Activated CD4-positive, alpha-beta T cell treated with anti-CD3 and anti-CD28 coated beads, Interleukin-10, Interleukin-2, amounts not matched to agents 100 ng/mL and 50 ng/mL, durations not matched to agents 16 hours and 8 hours (primary cell): ENCODE data around the gene PXMP4.

ENCODE experiments used
- DNase-seq: peaks from one replicate; pipeline ENCODE4 v3.0.0-alpha.2; 2020

PXMP4 gene

DNA sequence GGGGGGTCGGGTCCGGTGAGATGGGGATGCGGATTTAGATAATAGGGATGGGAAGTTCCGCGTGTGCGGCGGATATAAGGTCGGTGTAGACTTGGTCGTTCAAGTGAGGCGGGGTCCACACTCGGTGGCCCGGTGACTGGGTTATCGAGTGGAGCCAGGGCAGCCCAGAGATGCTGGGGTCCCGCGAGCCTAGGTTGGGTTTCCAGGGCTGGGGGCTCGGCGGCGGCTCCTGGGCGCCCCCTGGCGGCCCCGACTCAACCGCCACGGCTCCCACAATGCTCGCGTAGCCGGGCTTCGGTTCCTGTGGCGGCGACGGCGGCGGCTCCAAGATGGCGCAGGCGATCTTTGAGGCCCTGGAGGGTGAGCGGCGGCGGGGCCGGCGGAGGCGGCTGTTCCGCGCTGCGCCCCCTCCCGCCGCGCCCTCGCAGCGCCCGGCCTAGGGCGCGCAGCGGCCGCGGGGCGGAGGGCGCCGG is 11.6 kb upstream of the PXMP4 start, which contains the start of gene ZNF341:
Gene ZNF341, plus strand, starts transcription at position 304 of the 473 bp plus-strand sequence. Its CDS starts 26 bp downstream, at position 330.
- DNase-seq, result peak; percentile 93

- no peak for DNase-seq
Observed at GRCh38 chr20:33730946-33731692, 11.0 kb upstream of the PXMP4 start.

GRCh38 chr20:33729101-33729500 is 9.0 kb upstream of the PXMP4 start:
- DNase-seq, result no peak

GRCh38 chr20:33728463-33728862 is 8.4 kb upstream of the PXMP4 start:
- no peak for DNase-seq

GRCh38 chr20:33727806-33728205 is 7.7 kb upstream of the PXMP4 start:
- DNase-seq, result no peak

DNA sequence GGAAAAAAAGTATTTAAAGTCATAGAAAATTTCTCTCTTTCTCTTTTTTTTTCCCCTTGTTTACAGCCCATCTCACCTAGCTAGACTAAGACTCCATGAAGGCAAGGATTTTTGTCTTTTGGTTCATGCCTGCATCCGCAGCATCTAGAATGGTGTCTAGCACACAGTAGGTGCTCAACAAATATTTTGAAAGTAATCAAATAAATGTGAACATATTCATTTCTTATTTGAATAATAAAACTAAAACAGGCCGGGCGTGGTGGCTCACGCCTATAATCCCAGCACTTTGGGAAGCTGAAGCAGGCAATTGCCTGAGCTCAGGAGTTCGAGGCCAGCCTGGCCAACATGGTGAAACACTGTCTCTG is 7.0 kb upstream of the PXMP4 start:
- no peak for DNase-seq

GRCh38 chr20:33725607-33726264 is 5.6 kb upstream of the PXMP4 start:
- DNase-seq, result no peak

GRCh38 chr20:33724439-33725094 is 4.5 kb upstream of the PXMP4 start:
- DNase-seq, result no peak

DNA sequence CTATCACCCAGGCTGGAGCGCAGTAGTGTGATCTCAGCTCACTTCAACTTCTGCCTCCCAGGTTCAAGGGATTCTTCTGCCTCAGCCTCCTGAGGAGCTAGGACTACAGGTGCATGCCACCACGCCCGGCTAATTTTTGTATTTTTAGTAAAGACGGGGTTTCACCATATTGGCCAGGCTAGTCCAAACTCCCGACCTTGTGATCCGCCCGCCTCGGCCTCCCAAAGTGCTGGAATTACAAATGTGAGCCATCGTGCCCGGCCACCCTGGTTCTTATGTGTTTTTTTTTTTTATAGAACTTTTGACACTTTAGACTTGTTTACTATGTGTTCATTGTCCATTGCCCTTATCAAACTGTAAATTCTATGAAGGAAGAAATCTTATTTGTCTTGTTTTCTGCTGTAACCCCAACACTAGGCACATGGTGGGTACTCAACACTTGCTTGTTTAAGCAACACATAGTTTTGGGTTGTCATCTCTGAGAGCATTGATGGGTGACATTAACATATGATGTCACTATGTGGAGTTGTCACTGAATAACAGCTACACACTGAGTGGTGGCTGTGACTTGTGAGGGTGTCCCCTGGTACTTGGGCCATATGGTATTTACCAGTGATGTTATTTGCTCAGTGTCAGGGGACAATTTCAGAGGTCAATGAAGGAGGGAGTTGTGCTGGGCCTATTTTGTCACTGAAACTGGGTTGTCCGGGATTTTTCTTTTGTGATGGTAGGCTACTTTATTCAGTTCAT is 1.5 kb upstream of the PXMP4 start:
- no peak for DNase-seq

DNA sequence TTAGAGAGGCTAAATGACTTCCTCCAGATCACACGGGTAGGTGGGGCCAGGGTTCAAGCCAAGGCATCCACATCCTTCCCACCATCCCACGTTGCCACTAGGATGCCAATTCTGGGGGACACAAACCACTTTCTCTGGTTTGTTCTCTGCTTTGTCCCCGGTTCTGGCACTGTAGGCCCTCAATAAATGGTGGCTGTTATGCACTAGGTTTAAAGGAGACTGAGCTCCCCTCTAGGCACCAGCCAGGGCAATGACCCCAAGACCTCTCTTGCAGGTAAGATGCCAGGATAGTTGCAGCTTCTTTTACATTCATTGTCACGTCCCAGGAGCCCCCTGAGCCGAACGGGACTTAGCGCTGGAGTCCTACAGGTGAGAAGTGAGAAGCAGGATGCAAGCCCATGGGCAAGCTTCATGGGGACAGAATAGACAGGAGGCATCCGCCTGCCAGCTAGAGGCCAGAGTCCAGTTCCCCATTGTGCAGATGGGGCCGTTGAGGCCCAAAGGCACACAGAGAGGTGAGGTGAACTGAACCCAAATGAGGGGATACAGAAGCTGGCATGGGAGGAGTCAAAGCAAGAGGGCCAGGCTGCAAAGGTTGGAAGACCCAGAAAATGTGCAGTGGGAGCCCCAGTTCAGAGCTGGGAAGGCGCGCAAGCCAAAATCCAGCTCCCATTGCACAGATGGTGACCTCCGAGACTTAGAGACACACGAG is 677 bp downstream of the PXMP4 start:
- DNase-seq, result peak; percentile 22

- no peak for DNase-seq
Observed at GRCh38 chr20:33716498-33716897, 3.6 kb downstream of the PXMP4 start.

- DNase-seq, result no peak
Observed at GRCh38 chr20:33713865-33714367, 6.2 kb downstream of the PXMP4 start.

DNA sequence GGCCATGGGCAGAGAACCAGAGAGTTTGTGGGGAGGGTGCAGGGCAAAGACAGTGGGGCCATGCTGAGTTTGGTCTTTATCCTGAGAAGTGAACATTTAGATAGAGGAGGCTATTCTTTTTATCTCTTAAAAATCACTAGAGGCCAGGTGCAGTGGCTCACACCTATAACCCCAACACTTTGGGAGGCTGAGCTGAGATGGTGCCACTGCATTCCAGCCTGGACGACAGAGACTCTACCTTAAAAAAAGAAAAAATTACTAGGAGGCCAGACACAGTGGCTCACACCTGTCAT is 8.7 kb downstream of the PXMP4 start:
- DNase-seq, result no peak

DNA sequence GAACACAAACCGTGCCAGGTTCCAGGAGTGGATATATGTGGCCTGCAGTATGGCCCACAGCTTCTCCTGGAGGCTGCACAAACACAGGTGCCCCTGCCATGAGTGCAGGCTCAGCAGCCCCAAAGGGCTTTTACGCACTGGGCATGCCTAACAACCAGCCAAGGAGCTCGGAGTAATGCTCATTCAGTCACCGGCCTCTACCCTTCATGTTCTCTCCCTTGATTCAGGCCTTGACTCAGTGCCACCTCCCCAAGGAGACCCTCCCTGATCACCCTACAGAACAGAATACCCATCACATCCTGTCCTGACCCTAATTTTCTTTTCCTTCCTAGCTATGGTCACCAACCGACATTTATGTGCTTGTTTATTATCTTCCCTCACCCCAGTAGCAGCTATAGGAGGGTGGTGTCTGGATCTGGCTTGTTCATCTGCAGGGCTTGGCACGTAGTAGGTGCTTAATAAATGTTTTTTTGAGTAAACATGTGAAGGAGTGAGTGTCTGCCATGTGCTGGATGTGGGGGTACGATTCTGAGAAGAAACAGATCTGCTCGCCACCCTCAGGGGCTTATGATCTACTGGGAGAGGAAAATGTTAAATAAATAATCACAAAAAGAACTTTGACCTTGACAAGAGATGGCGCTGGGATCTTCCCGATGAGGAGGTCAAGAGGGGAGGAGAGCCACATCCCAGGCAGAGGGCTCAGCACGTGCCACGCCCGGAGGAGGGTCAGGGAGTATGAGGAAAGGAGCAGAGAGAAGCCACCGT is 9.2 kb downstream of the PXMP4 start:
- no peak for DNase-seq

DNA sequence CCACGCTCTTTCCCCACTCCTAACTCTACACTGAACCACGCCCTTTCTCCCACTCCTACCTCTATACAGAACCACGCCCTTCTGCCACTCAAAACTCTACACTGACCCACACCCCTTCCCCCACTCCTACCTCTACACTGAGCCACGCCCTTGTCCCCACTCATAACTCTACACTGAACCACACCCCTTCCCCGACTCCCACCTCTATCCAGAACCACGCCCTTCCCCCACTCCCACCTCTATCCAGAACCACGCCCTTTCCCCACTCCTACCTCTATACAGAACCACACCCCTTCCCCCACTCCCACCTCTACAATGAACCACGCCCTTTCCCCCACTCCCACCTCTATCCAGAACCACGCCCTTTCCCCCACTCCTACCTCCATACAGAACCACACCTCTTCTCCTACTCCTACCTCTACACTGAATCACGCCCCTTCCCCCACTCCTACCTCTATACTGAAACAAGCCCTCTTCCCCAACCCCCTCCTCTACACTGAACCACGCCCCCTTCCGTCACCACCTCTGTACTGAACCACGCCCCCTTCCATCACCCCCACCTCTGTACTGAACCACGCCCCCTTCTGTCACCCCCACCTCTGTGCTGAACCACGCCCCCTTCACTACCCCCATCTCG is 10.1 kb downstream of the PXMP4 start:
- no peak for DNase-seq

GRCh38 chr20:33709398-33709797 is 10.7 kb downstream of the PXMP4 start:
- DNase-seq, result no peak

- DNase-seq, result no peak
Observed at GRCh38 chr20:33707668-33708067, 12.4 kb downstream of the PXMP4 start.

DNA sequence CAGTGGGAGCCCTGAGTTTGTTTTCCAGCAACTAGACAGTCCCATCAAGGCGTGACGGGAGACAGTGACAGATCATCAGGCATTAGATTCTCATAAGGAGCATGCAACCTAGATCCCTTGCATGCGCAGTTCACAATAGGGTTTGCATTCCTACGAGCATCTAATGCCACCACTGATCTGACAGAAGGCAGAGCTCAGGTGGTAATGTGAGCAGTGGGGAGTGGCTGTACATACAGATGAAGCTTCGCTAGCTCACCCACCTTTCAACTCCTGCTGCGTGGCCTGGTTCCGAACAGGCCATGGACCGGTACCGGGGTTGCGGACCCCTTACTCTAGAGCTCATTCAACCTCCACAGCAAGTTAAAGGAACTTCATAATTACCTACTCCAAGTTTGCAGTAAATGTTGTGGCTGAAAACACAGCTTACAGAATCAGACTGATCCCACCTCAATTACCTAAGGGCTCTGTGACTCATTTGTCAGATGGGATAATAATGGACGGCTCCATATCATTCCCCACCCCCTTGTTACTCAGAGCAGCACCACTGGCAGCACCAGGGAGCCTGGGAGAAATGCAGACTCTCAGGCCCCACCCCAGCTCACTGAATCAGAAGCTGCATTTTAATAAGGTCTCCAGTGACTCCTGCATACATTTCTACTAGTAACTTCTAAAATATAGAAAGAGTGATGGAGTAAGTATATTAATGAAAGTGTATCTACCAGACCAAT is 15.7 kb downstream of the PXMP4 start:
- DNase-seq, result no peak

DNA sequence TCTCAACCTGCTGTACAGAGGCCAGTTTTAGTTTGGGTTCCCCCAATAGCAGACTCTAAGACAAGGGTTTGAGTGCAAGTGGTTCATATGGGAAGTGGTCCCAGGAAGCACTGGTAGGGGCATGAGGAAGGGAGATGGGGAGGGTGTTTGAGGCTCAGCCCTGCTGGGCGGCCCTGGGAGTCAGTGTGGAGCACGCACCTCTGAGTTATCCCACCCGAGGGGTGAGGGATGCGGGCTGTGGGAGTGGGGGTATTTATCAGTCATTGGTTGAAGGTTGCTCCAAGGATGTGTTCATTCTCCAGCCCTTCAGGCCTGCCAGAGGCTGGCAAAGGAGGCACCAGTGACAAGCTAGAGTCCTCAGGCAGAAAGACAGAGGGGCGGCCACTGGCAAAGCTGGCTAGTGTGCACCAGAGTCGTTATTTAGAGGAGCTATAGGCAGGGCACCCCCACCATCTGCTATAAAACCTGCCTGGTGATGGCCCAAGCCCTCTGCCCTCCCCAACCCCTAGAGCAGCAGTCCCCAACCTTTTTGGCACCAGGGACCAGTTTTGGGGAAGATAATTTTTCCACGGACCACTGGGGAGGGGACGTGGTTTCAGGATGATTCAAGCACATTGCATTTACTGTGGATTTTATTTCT is 16.5 kb downstream of the PXMP4 start:
- no peak for DNase-seq

DNA sequence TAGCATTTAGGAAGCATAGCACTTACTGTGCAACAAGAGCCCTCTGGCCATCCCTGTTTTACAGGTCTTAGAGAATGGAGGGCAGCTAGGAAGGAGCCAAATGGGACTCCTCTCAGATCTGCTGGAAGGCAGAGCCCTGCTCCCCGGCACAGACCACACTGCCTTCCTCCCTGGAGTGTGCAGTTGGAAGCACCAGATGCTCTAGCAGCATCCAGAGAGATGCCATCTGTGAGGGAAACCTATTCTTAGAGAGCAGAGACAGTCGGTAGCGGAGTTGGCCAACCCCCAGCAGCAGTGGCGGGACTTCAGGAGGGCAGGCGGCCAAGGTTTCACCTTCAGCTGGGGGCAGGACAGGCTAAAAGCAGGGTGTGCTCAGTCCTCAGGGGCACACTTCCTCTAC is 17.2 kb downstream of the PXMP4 start:
- no peak for DNase-seq
